Smooth muscle cell of trachea (primary cell): ENCODE measurements around the gene CHIC1. TPM values are rescaled to one million over a fixed set of nuclear protein-coding genes. Genes with fewer than 3 reads are reported as not detected.

Experiments used
- total RNA-seq: library from RNA; depleted of rRNA; stranded (reverse); fragments of >200 nt; gene quantifications from 2 replicates; pipeline ENCODE4 v1.2.1, GENCODE V29; 2014

CHIC1 gene
- total RNA-seq = 12.6 and 12.9 TPM in 2 replicates

DNA sequence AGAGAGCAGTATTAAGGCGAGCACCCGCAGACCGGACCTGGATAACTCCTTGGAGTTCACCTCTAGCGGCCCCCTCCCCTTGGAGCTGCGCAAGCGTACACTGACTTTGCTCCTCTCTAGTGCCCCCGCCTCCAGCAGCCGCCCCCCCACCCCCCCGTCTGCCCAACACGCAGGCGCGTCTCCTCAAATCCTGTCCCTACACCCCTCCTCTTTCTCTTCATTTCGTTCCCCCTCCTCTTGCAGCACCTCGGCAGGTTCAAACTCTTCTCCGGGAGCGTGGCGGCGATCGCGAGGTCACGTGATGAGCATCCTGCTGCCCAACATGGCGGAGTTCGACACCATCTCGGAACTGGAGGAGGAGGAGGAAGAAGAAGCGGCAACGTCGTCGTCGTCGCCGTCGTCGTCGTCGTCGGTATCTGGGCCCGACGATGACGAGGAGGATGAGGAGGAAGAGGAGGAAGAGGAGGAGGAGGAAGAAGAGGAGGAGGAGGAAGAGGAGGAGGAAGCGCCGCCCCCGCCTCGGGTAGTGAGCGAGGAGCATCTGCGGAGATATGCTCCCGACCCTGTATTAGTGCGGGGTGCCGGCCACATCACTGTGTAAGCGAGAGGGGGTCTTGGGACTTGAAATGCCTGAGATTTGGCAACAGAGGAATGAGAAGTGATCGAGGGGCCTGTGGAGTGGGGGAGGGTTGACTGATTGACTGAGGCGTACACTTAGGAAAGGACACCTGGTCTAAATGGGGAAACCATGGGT, at the start of gene CHIC1:
CHIC1 (plus strand) TSS at position 214 of the 754 bp plus-strand sequence; CDS start at position 302, 88 bp downstream.

Other genes with a start within 250 kb of the CHIC1 start
- gene CDX4, start 116.1 kb upstream of the CHIC1 start, total RNA-seq = not detected in 2 replicates